Cortex of kidney (tissue), 1 donor: ENCODE results near the gene BTBD2.

Experiments
- DNase-seq: peaks from one replicate; lab custom pipeline; 2025; lab: John Stamatoyannopoulos, UW

Gene BTBD2

GRCh38 chr19:1985588-1986356, 29.7 kb downstream of the BTBD2 start:
- DNase-seq, result no peak

- no peak for DNase-seq
Observed at GRCh38 chr19:1984357-1984756, 31.2 kb downstream of the BTBD2 start.

- no peak for DNase-seq
Observed at GRCh38 chr19:1981253-1981652, 34.3 kb downstream of the BTBD2 start.

GRCh38 chr19:1980809-1981181, 34.7 kb downstream of the BTBD2 start:
- DNase-seq, result no peak

GRCh38 chr19:1980091-1980808, 35.3 kb downstream of the BTBD2 start:
- no peak for DNase-seq

- no peak for DNase-seq
Observed at GRCh38 chr19:1979642-1980041, 35.9 kb downstream of the BTBD2 start.

GRCh38 chr19:1979017-1979416, 36.5 kb downstream of the BTBD2 start:
- DNase-seq, result no peak

- DNase-seq, result no peak
Observed at GRCh38 chr19:1978346-1978894, 37.1 kb downstream of the BTBD2 start.

GRCh38 chr19:1977120-1977519, 38.4 kb downstream of the BTBD2 start:
- DNase-seq, result no peak

GRCh38 chr19:1975162-1975480, 40.4 kb downstream of the BTBD2 start:
- no peak for DNase-seq

GRCh38 chr19:1974381-1975161, 40.9 kb downstream of the BTBD2 start:
- DNase-seq, result no peak

GRCh38 chr19:1970806-1971502, 44.6 kb downstream of the BTBD2 start:
- no peak for DNase-seq

GRCh38 chr19:1970003-1970805, 45.3 kb downstream of the BTBD2 start:
- no peak for DNase-seq

GRCh38 chr19:1969176-1970002, 46.1 kb downstream of the BTBD2 start:
- no peak for DNase-seq

- no peak for DNase-seq
Observed at GRCh38 chr19:1968279-1969175, 47.0 kb downstream of the BTBD2 start.

GRCh38 chr19:1967087-1967608, 48.4 kb downstream of the BTBD2 start:
- DNase-seq, result no peak

GRCh38 chr19:1962674-1963073, 52.8 kb downstream of the BTBD2 start:
- no peak for DNase-seq

GRCh38 chr19:1961000-1961883, 54.3 kb downstream of the BTBD2 start:
- DNase-seq, result no peak
